NCI-H510A treated with DMSO at 0.1 percent for 48 hours (cell line): ENCODE results near the gene FAN1.

Source experiments
- DNase-seq: peaks from one replicate; lab custom pipeline; 2025; lab: John Stamatoyannopoulos, UW

FAN1 gene

GRCh38 chr15:30921106-30921505 lies 17.4 kb downstream of the FAN1 start:
- DNase-seq, result no peak

DNA sequence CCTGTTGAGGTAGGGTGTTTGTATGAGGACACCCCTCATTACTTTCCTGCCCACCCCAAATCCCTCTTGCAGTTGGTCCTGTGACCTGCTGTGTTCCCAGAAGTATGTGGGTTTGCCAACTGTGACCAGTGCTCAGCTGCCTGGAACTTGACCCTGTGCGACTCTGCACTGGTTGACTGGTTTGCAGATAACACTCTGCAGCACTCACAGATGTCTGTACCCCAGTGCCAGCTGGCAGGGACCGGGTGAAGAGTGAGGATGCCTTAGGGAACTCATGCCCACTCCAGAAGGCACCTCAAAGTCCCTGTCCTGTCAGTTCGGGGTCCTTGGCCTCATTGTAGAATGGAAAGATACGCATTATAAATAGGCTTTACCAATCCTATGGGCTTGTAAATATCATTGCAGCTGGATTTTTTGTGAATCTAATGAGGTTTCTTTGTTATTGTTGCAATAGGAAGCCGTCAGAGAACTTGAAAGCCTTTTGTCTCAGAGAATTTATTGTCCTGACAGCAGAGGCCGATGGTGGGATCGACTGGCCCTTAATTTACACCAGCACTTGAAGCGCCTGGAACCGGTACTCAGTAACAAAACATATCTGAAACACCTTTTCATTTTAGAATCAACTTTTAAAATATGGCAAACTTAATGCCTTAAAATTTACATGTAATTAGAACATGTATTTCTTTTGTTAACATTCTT lies 18.2 kb downstream of the FAN1 start:
- DNase-seq, result no peak

GRCh38 chr15:30922480-30923311 lies 19.0 kb downstream of the FAN1 start:
- DNase-seq, result no peak

DNA sequence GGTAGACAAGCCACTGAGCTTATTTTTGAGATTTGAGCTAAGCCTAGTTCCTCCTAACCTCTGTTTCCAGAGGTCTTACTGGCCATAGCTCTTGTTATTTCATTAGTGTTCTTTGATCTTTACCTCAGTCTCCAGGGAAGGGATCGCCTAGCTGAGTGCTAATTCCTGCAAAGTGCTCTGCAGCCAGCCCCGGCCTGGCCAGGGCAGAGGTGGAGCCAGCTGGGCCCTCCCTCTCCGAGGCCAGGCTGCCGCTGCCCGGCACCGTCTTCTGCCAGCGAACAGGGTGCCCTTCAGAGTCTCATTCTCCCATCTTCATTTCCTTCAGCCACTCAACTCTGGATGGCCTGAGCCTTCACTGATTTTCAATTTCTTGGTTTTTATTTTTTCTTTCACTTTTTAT lies 19.7 kb downstream of the FAN1 start:
- DNase-seq, result no peak

DNA sequence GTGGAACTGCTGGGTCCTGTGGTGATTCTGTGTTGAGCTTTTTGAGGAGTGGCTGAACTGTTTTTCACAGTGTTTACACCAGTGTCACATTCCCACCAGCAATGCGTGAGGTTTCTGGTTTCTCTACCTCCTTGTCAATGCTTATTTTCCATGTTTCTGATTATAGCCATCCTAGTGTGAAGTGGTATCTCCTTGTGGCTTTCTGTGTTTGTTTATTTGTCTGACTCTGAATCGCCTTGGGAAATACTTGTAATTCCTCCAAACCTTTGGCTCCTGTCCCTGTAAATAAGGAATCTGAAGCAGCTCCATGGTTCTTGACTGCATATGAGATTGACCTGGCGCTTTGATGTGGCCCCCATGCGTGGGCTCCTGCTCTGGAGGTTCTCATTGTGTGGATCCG lies 20.6 kb downstream of the FAN1 start:
- no peak for DNase-seq

- DNase-seq, result no peak
Observed at GRCh38 chr15:30925686-30926085, 22.0 kb downstream of the FAN1 start.

DNA sequence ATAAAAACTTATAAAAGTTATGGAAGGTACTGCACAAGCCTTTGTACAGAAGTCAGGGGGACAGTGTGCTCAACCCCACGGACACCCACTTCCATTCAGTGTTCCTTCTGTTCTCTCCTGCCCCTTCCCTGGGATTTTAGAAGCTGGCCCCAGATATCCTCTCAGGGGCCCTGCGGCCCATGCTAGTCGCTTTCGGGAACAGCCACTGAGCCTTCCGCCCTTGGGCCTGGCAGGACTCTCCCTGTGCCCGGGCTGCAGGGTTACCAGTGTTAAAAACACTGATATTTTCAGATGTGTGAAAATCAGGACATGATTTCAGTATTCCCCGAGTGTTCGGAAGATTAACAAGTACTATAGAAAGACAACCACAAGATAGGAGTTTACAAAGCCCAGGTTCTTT lies 22.4 kb downstream of the FAN1 start:
- DNase-seq, result no peak

DNA sequence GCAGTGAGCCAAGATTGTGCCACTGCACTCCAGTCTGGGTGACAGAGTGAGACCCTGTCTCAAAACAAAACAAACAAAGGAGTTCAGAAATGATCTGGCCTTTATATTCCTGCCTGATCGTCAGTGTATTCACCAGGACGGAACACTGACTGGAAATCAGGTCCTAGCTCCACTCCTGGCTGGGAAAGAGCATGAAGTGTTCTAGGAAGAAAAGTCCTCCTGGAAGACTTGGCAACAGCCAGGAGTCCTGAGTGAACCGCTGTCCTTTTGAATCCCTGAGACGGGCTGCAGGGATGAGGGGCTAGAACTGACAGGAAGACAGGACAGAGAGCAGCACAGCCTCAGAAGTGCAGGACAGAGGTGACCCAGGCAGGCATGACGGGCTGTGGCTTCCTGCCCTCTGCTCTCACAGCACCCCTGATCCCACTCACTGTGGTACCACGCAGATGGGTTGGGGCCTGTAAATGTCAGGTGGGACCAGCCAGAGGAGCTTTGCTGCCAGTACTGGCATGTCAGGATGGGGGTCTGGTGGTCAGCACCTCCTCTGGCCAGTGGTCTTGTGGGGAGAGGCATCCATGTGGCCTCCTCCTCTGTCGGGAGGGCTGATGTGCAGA lies 23.5 kb downstream of the FAN1 start:
- no peak for DNase-seq

- no peak for DNase-seq
Observed at GRCh38 chr15:30928076-30928475, 24.4 kb downstream of the FAN1 start.

DNA sequence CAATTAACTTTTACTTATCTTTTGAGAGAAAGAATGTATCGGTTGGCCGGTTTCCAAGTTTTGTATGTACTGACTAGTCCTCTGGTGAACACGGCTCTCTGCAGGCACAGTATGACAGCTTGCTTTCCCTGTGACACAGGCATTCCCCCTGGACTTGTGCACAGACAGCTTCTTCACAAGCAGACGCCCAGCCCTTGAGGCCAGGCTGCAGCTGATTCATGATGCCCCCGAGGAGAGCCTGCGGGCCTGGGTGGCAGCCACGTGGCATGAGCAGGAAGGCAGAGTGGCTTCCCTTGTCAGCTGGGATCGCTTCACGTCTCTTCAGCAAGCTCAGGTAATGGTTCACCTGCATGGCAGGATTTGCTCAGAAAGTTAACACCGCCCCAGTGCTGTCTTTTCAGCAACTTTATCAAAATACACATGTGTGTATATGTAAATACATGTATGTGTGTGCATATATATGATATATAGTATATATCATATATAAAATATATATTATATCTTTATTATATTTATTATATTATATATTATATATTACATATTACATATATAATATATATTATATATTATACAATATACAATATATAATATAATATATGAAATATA lies 25.5 kb downstream of the FAN1 start:
- DNase-seq, result peak; percentile 42

- DNase-seq, result no peak
Observed at GRCh38 chr15:30929982-30930381, 26.3 kb downstream of the FAN1 start.

- DNase-seq, result no peak
Observed at GRCh38 chr15:30930422-30930821, 26.7 kb downstream of the FAN1 start.

DNA sequence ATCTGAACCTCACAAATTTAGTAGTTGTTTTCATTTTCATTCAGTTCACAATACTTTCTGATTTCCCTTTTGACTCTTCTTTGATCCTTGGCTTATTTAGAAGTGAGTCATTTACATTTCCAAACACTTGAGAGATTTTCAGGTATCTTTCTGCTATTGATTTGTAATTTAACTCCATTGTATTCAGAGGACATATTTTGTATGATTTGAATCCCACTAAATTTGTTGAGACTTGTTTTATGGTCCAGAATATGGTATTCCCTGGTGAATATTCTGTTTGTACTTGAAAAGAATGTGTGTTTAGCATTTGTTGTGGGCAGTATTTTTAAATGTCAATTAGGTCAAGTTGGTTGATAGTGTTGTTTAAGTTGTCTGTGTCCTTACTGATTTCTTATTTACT lies 29.6 kb downstream of the FAN1 start:
- no peak for DNase-seq

- no peak for DNase-seq
Observed at GRCh38 chr15:30939161-30939560, 35.4 kb downstream of the FAN1 start.

GRCh38 chr15:30940359-30940758 lies 36.6 kb downstream of the FAN1 start:
- DNase-seq, result no peak

GRCh38 chr15:30941520-30941919 lies 37.8 kb downstream of the FAN1 start:
- DNase-seq, result no peak

DNA sequence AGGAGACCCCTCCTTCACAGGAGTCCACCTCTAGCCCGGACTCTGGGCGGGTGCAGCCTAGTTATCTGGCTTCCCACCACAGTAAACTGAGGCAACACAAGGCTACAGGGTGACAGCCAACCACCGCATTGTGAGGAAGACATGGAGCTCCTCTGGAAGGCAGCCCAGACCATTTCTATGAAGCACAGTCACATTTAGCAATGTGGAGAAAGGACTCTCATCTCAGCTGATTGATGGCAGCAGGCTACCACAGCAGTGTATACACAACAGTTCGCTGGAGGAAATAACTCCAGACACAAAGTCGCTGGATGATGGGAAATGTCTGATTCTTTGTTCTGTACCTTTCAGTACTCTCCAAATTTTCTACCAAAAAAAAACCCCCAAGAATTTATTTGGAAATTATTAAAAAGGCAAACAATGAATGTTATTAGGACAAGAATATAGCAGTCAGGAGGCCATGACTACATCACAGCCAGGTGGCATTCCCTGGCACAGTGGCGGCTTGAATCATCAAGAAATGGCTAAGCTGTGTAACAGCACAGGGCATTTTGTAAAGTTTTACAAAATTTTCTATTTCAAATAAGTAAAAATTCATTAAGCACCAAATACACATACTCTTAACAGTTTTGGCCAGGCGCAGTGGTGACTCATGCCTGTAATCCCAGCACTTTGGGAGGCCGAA lies 40.1 kb downstream of the FAN1 start:
- DNase-seq, result no peak

DNA sequence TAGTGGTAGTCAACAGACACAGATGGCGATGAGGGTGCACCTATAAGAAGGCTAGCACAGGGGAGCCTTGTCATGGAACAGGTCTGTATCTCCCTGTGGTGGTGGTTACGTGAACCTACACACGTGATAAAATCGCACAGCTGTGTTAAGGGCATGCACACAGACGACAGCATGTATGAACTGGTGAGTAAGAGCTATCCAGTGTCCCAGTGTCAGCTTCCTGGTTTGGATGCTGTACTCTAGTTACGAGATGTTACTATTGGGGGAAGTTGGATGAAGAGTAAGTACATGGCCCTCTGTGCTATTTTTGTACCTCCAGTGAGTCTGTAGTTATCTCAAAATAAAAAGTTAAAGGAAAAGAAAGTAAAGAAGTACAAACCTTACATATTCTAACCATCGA lies 49.5 kb downstream of the FAN1 start:
- DNase-seq, result no peak

DNA sequence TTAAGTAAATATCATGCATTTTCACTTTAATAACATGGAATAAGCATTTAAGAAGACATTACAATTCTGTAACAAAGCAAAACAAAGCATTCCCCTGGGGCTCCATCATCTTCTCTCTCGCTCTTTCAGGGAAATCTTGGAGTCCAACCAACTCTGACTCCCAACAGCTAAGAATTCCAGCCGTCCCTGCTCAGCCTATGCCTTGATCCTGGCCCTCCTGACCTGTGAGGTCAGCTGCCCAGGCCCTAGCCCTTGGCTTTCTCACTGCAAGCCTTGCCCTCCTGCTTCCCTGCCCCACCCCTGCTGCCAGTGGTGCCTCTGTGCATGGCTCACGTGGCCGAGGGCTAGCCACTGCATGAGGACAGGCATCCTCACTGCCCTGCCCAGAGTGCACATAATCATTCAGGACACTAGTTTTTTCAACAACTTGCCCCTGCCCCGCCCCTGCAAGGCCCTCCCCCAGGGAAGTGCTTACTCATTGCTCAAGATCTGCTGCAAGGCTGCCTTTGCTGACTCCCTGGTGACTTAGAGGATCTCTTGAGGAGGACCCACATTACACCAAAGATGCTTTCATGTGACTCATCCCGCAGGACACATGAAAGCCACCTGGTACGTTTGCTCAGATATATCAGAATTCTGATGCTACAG lies 50.1 kb downstream of the FAN1 start:
- DNase-seq, result no peak

- no peak for DNase-seq
Observed at GRCh38 chr15:30954674-30955073, 51.0 kb downstream of the FAN1 start.

- DNase-seq, result no peak
Observed at GRCh38 chr15:30956216-30957124, 52.8 kb downstream of the FAN1 start.
